Stimulated activated naive B cell treated with anti-CD40 and anti-IgM and Interleukin-4, amounts not matched to agents 10 μg/mL and 1 μg/mL and 100 μg/mL, for 72 hours (primary cell): ENCODE measurements around the gene HMX3.
"Not testable (repeated sequence)": the region's sequence is repeated elsewhere in the genome, so short reads cannot be mapped to it uniquely, and the experiment has no call there.

Source experiments
- ATAC-seq, 2 donors: fragments of 150-1000 bp; cut with Tn5 transposase; replicated peaks; 2 replicates each; pipeline ENCODE4 v1.10.0; 2021; ENCODE audit warnings: moderate library complexity in 1 of 2
- DNase-seq: peaks from one replicate; pipeline ENCODE4 v3.0.0; 2021
- H3K27ac Mint-ChIP-seq: one replicate; pipeline ENCODE4 v1.8.0; 2022; ENCODE audit warnings: mild to moderate bottlenecking, mixed read lengths
- H3K27me3 Mint-ChIP-seq, 2 donors: one replicate each; pipeline ENCODE4 v1.8.0; 2022; ENCODE audit warnings: mixed read lengths in 2 of 2
- H3K36me3 Mint-ChIP-seq, 2 donors: one replicate each; pipeline ENCODE4 v1.8.0; 2022; ENCODE audit warnings: mixed read lengths in 2 of 2, mild to moderate bottlenecking in 1 of 2
- H3K4me1 Mint-ChIP-seq, 2 donors: one replicate each; pipeline ENCODE4 v1.8.0; 2022; ENCODE audit warnings: mixed read lengths in 2 of 2, mild to moderate bottlenecking in 1 of 2
- H3K4me3 Mint-ChIP-seq, 2 donors: one replicate each; pipeline ENCODE4 v1.8.0; 2022; ENCODE audit warnings: mild to moderate bottlenecking in 2 of 2, mixed read lengths in 2 of 2, moderate library complexity in 1 of 2
- H3K9me3 Mint-ChIP-seq, 2 donors: one replicate each; pipeline ENCODE4 v1.8.0; 2022; ENCODE audit warnings: mixed read lengths in 2 of 2, mild to moderate bottlenecking in 1 of 2

Gene HMX3

DNA sequence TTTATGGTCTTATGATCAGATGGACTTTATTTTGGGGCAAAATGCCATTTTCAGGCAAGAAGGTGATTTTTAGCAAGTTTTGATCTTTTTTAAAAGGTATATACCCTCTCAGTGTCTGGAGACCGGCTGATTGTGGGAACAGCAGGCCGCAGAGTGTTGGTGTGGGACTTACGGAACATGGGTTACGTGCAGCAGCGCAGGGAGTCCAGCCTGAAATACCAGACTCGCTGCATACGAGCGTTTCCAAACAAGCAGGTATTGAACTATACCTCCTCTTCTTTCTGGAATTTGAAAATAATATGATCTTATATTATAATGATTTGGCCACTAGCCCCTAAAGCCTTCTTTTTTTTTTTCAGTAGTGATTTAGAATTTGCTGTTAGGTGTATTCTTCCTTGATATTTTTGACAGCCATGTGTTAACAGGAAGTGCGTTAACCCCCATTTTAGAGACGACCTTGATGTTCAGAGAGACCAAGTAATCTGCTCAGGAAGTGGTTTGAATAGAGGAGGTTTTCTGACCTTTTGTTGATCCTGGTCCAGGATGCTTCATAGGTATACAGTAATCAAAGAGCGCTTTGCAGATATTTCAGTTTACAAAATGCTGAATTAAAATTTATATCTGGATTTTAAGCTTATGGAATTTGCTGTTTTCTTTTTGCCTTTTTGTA, 24.7 kb downstream of the HMX3 start:
- Mint-ChIP-seq H3K36me3 (peaks cover 42 to 49% of the 10 kb centered on the region in 2 donors), H3K4me3 (no peak overlapping the region), H3K4me1 (peaks cover 16 to 40% of the 10 kb centered on the region in 2 donors), H3K27me3 (no peaks in the 10 kb centered on the region), H3K9me3 (no peaks in the 10 kb centered on the region), H3K27ac (no peak overlapping the region)
- DNase-seq (no peak), ATAC-seq (no peak)

DNA sequence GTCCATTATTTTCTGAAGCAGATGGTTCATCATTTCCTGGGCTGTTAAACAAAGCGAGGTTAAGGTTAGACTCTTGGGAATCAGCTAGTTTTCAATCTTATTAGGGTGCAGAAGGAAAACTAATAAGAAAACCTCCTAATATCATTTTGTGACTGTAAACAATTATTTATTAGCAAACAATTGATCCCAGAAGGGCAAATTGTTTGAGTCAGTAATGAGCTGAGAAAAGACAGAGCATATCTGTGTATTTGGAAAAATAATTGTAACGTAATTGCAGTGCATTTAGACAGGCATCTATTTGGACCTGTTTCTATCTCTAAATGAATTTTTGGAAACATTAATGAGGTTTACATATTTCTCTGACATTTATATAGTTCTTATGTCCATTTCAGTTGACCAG, 28.5 kb downstream of the HMX3 start:
- no peak overlapping the region for H3K27ac Mint-ChIP-seq
- peaks cover 29 to 50% of the 10 kb centered on the region in 2 donors for H3K36me3 Mint-ChIP-seq
- no peak for ATAC-seq
- H3K9me3 Mint-ChIP-seq = no peaks in the 10 kb centered on the region
- H3K27me3 Mint-ChIP-seq = no peaks in the 10 kb centered on the region
- DNase-seq = no peak
- H3K4me1 Mint-ChIP-seq = peaks cover 7 to 17% of the 10 kb centered on the region in 2 donors
- no peak overlapping the region for H3K4me3 Mint-ChIP-seq

DNA sequence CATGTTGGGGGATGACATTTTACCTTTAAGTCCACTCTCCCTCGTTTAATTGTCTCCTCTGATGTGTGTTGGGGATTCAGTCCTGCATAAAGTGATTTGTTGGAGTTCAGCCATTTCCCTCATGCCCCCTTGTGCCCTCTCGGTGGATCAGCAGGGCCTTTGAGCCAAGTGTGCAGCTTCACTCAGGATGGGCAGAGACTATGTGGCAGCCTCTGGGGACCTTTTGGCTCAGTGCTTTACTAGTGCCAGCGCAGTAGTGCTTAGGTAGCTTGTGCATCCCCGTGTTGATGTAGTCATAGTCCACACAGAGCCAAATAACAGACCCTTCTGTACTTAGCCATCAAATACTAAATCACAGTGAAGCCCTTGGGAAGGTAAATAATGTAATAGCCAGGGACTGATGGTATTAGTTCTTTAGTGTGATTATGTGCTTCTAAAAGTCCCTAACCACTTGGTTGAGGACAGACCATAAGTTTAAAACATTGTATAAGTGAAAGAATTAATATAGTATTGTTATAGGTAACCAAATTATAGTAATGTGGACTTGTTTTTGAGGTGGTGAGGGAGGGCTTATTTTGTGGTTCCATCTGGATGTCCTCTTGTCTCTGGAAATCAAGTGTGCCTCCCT, 29.8 kb downstream of the HMX3 start:
- no peak overlapping the region for H3K27ac Mint-ChIP-seq
- H3K27me3 Mint-ChIP-seq = no peaks in the 10 kb centered on the region
- ATAC-seq (no peak), DNase-seq (no peak)
- no peak overlapping the region for H3K4me3 Mint-ChIP-seq
- no peaks in the 10 kb centered on the region for H3K9me3 Mint-ChIP-seq
- H3K4me1 Mint-ChIP-seq = peaks cover 3 to 10% of the 10 kb centered on the region in 2 donors
- peaks cover 33 to 52% of the 10 kb centered on the region in 2 donors for H3K36me3 Mint-ChIP-seq

DNA sequence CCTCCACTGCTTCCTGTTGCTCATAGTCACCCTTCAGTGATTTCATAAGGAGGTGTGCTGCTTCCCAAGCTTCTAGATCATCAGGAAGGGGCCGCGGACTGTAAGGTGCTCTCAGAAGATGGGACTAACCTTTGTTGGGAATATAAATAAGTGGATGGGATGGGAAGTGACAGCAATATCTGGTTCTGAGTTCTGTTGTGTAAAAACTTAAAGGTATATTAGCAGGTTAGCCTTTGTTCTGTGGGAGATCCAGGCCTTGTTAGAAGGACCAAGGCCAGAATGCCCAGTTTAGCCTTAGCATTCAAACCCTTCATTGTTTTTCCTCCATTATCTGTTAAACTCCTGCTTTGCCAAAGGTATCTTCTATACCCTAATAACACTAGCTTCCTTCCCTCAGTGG, 30.8 kb downstream of the HMX3 start:
- Mint-ChIP-seq H3K4me1 (peaks cover 2 to 5% of the 10 kb centered on the region in 2 donors), H3K4me3 (no peak overlapping the region), H3K27me3 (no peaks in the 10 kb centered on the region), H3K36me3 (peaks cover 28 to 53% of the 10 kb centered on the region in 2 donors), H3K9me3 (no peaks in the 10 kb centered on the region), H3K27ac (no peak overlapping the region)
- ATAC-seq = no peak
- no peak for DNase-seq

DNA sequence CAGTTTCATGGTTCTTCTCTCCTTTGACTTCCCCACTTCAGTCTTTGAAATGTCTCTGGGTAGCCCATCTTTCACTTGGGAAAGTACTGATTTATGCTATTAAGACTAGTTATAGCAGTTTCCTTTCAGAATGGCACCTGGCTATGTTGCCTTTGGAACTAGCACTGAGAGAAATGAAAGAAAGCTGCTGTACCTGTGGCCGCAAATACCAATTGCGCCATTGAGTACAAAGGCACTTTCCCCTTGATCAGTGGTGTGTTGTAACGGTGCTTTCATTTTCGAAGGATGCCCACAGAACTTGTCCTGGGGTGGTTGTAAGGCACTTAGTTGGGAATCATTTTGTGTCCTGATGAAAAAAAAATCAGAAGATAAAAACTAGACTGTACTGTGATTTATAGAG, 35.2 kb downstream of the HMX3 start:
- peaks cover 0 to 2% of the 10 kb centered on the region in 2 donors for H3K4me1 Mint-ChIP-seq
- H3K27ac Mint-ChIP-seq = no peak overlapping the region
- DNase-seq (no peak), ATAC-seq (no peak)
- H3K4me3 Mint-ChIP-seq = no peak overlapping the region
- peaks cover 42 to 66% of the 10 kb centered on the region in 2 donors for H3K36me3 Mint-ChIP-seq
- H3K27me3 Mint-ChIP-seq = no peaks in the 10 kb centered on the region
- no peaks in the 10 kb centered on the region for H3K9me3 Mint-ChIP-seq

DNA sequence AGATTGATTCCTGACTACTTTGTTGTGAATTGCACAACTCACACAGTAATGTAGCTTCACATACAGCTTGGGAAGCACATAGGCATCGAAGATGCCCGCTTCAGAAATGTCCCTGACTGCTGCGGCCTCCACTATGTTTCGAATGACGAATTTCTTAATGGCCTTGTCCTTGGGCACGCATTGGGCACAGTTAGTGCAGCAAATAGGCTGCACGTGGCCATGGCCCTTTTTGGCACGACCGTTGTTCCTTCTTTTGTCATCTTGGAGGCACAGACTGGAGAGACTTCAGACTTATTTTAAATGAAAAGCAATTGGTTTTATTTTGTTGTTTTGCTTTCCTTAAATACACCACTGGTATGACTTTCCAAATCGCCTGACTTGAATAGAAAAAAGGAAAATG, 35.8 kb downstream of the HMX3 start:
- peaks cover 43 to 67% of the 10 kb centered on the region in 2 donors for H3K36me3 Mint-ChIP-seq
- ATAC-seq, H3K9me3 Mint-ChIP-seq, DNase-seq, H3K4me3 Mint-ChIP-seq, H3K27me3 Mint-ChIP-seq, H3K27ac Mint-ChIP-seq, H3K4me1 Mint-ChIP-seq: not testable (repeated sequence)

DNA sequence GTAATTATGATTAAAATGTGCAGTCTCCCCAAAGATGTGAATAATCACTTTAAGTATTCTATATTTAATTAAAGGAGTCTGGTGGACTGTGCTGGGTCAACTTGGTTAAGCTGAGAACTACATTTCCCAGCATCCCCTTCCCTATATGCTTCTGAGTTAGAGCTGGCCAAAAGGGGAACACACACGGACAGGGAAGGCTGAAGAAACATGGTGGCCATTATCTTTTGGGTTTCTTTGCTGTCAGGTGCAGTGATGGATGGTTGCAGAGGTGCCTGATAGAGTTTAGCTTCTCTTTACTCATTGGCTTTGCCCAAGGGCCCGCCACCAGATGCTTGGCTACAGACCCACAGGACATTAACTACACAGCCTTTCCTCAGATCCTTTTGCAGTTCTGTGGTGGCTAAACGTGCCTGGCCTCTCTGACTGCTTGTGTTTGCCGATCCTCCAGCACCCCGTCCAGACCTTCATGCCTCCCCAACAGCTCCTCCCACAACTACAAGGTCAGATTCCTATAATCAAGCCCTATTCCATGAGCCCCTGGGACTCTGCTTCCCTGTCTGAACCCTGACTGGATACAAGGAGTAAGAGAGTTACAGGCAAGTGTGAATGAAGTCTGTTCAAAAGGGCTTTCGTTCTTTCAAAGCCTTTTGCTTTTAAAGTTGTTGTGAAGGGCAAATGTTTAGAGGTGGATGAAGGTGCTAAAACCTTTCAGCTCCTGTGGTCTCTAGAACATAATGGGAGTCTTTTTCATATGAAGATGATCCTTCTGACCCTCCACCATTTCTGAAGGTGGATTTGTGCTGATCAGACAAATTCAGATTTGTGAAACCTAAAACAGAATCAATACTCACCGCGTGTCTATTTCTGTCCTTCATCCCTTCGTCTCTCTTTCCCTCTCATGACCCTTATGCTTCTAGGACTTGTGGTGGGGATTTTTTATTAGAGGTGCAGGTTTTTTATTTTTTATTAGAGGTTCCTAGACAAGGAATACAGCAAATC, 39.9 kb downstream of the HMX3 start:
- ATAC-seq (no peak), DNase-seq (no peak)
- Mint-ChIP-seq H3K36me3 (peaks cover 48 to 63% of the 10 kb centered on the region in 2 donors), H3K4me1 (no peaks in the 10 kb centered on the region), H3K27ac (no peak overlapping the region), H3K4me3 (no peak overlapping the region), H3K9me3 (peaks cover 3 to 4% of the 10 kb centered on the region in 2 donors), H3K27me3 (no peaks in the 10 kb centered on the region)

DNA sequence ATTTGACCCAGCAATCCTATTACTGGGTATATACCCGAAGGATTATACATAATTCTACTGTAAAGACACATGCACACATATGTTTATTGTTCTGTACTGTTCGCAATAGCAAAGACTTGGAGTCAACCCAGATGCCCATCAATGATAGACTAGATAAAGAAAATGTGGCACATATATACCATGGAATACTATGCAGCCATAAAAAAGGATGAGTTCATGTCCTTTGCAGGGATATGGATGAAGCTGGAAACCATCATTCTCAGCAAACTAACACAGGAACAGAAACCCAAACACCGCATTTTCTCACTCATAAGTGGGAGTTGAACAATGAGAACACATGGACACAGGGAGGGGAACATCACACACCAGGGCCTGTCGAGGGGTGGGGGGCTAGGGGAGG, 42.6 kb downstream of the HMX3 start:
- not testable (repeated sequence) for H3K27me3 Mint-ChIP-seq, H3K9me3 Mint-ChIP-seq, DNase-seq, ATAC-seq, H3K27ac Mint-ChIP-seq, H3K4me1 Mint-ChIP-seq, H3K4me3 Mint-ChIP-seq
- H3K36me3 Mint-ChIP-seq = peaks cover 49 to 64% of the 10 kb centered on the region in 2 donors

DNA sequence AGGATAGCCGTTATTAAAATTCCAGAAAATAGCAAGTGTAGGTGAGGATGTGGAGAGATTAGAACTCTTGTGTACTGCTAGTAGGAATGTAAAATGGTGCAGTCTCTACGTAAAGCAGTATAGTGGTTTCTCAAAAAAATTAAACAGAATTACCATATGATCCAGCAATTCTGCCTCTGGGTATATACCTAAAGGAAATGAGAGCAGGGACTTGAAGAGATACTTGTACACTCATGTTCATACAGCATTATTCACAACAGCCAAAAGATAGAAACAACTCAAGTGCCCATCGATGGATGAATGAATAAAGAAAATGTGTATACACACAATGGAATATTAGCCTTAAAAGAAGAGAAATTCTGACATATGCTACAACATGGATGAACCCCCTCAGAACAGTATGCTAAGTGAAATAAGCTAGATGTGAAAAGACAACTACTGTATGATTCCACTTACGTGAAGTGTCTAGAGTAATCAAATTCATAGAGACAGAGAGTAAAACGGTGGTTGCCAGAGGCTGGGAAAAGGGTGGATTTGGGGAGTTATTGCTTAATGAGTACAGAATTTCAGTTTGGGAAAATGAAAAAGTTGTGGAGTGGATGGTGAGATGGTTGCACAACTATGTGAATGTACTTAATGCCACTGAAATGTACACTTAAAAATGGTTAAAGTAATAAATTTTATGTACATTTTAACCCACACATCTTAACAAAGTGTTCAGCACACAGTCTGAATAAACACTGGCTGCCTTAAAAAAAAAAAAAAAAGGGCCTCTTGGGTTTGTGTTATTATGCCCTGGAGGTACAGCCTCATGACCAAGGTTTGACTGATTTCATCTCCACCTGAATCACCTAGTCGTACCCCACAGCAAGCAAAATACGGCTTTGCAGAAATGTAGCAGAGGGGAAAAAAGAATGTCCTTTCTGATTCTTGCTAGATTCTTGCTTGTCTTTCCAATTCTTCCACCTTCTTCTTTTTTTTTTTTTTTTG, 44.6 kb downstream of the HMX3 start:
- Mint-ChIP-seq H3K9me3 (peaks cover 14 to 20% of the 10 kb centered on the region in 2 donors), H3K27ac (no peak overlapping the region), H3K4me1 (no peaks in the 10 kb centered on the region), H3K36me3 (peaks cover 52 to 66% of the 10 kb centered on the region in 2 donors), H3K4me3 (no peak overlapping the region), H3K27me3 (no peaks in the 10 kb centered on the region)
- DNase-seq (no peak), ATAC-seq (no peak)

DNA sequence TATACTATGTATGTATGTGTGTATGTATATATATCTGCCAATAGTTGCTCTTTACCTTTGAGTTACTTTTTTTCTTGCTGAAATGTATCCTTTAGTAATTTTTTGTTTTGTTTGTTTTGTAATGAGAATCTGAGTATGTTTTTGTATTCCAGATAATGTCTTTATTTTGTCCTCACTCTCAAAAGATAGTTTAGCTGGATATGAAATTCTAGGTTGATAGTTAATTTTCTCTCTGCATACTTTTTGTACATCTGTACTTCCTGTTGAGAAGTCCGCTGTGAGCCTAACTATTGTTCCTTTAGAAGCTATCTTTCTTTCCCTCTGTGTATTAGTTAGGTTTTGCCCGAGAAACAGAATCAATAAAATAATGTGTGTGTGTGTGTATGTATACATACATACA, 48.0 kb downstream of the HMX3 start:
- peaks cover 52 to 65% of the 10 kb centered on the region in 2 donors for H3K36me3 Mint-ChIP-seq
- ATAC-seq = no peak
- H3K4me1 Mint-ChIP-seq = peaks cover 0 to 3% of the 10 kb centered on the region in 2 donors

DNA sequence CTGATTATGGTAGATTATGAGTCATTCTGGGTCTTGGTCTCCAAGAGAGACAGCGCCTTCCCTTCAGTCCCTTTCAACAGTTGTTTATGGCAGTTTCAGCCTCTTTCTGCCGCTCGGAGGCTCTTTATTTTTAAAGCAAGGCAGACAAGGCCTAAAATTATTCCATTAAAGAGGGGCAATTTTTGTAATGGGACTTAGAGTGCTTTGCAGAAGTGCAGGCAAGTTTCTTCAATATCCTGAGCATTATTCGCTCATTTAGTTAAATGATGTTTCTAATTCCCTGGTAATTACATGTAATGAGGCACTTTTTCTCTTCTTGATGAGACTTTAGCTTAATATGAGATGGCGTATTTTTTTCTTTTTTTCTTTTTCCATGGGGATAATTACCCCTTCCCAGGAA, 52.0 kb downstream of the HMX3 start:
- no peak overlapping the region for H3K4me3 Mint-ChIP-seq
- ATAC-seq (no peak), DNase-seq (no peak)
- peaks cover 13 to 21% of the 10 kb centered on the region in 2 donors for H3K9me3 Mint-ChIP-seq
- no peak overlapping the region for H3K27ac Mint-ChIP-seq
- H3K27me3 Mint-ChIP-seq = no peaks in the 10 kb centered on the region
- H3K4me1 Mint-ChIP-seq = peaks cover 0 to 3% of the 10 kb centered on the region in 2 donors
- H3K36me3 Mint-ChIP-seq = peaks cover 69 to 92% of the 10 kb centered on the region in 2 donors

More for the DNA sequence above, 48.0 kb downstream of the HMX3 start:
- no peak for DNase-seq
- no peaks in the 10 kb centered on the region for H3K27me3 Mint-ChIP-seq
- no peak overlapping the region for H3K27ac Mint-ChIP-seq
- no peak overlapping the region for H3K4me3 Mint-ChIP-seq
- peaks cover 13 to 24% of the 10 kb centered on the region in 2 donors for H3K9me3 Mint-ChIP-seq
